Measurements from ENCODE around the gene B3GNT8.
"Not testable (repeated sequence)": the region's sequence is repeated elsewhere in the genome, so short reads cannot be mapped to it uniquely, and the experiment has no call there.

The B3GNT8 gene

GRCh38 chr19:41397086-41398049 lies 29.8 kb downstream of the B3GNT8 start, which contains the start of the genes BCKDHA and EXOSC5:
Gene BCKDHA (plus strand): TSS chr19:41397818. CDS start chr19:41397828, 10 bp downstream.
Gene EXOSC5 (minus strand): TSS chr19:41397359. CDS start chr19:41397328, 31 bp downstream.
- in situ Hi-C loops (cut with MboI; ENCODE audit: low sequenced_read_pairs) = no loop called here

- in situ Hi-C loops (cut with MboI; ENCODE audit: low sequenced_read_pairs) = no loop called here
These were observed 31.8 kb downstream of the B3GNT8 start for GRCh38 chr19:41395355-41395754.

DNA sequence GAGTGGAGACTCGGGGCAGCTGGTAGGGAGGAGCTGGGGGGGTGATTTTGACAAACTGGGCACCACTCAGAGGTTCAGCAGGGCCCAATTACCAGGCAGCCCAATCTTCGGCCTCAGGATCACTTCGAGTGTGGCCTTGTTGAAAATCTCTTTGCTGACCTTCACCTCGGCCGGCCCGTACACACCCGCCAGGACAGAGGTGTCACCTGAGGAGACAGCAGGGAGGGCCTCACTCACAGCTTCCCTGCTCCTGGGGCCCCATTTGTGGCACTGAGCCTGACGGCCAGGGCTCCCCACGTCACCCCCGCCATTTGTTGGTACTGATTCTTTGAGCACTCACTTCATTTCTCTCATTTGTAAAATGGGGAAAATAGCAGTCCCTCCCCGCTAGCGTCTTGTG lies 34.4 kb downstream of the B3GNT8 start:
- in situ Hi-C loops (cut with MboI; ENCODE audit: low sequenced_read_pairs) = no loop called here

DNA sequence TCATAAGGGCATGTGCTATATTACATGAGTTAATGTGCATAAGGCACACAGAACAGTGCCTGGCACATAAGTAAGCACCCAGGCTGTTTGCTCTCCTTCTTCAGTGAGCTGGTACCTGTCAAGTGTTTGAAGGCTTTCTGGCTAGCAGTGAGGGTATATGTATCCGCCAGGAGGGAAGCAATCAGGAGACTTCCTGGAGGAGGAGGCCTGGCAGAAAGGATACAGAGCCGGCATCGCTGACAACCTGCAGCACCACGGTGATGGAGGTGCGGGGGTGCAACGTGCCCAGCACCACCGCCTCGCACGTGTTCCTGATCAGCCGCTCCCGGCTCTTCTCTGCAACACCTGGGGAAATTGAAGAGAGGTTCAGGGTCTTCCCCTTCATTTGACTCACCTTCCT lies 35.6 kb downstream of the B3GNT8 start:
- in situ Hi-C loops (cut with MboI; ENCODE audit: low sequenced_read_pairs) = no loop called here

GRCh38 chr19:41386442-41386841 lies 40.7 kb downstream of the B3GNT8 start:
- in situ Hi-C loops (cut with MboI; ENCODE audit: low sequenced_read_pairs) = no loop called here

- in situ Hi-C loops (cut with MboI; ENCODE audit: low sequenced_read_pairs) = no loop called here
These were observed 42.8 kb downstream of the B3GNT8 start for GRCh38 chr19:41384351-41384750.

- in situ Hi-C loops (cut with MboI; ENCODE audit: low sequenced_read_pairs) = not testable (repeated sequence)
These were observed 45.6 kb downstream of the B3GNT8 start for GRCh38 chr19:41381536-41381935.

DNA sequence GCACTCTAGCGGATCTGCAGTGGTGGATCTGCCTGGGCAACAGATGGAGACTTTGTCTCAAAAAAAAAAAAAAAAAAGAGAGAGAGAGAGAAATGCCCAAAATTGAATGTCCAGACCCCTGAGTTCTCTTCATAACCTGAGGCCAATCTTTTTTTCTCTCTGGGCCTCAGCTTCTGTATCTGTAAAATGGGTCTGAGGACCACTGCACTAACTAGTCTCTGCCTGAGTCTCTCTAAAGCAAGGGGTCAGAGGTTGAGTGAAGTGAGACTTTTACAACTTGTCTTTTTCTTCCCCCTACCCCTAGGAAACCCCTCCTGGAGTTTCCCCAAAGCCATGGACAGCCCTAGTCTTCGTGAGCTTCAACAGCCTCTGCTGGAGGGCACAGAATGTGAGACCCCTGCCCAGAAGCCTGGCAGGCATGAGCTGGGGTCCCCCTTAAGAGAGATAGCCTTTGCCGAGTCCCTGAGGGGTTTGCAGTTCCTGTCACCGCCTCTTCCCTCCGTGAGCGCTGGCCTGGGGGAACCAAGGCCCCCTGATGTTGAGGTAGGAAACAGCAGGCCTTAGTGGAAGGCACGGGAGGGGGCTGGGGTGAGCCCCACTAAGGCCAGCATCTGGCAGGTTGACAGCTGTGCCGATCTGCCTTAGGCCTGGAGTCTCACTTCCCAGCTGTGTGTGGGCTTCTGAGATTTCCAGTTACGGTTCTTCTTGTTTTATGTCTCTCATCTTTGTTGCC lies 49.0 kb downstream of the B3GNT8 start:
- in situ Hi-C loops (cut with MboI; ENCODE audit: low sequenced_read_pairs) = no loop called here

- in situ Hi-C loops (cut with MboI; ENCODE audit: low sequenced_read_pairs) = no loop called here
These were observed 50.2 kb downstream of the B3GNT8 start for GRCh38 chr19:41376998-41377365.

DNA sequence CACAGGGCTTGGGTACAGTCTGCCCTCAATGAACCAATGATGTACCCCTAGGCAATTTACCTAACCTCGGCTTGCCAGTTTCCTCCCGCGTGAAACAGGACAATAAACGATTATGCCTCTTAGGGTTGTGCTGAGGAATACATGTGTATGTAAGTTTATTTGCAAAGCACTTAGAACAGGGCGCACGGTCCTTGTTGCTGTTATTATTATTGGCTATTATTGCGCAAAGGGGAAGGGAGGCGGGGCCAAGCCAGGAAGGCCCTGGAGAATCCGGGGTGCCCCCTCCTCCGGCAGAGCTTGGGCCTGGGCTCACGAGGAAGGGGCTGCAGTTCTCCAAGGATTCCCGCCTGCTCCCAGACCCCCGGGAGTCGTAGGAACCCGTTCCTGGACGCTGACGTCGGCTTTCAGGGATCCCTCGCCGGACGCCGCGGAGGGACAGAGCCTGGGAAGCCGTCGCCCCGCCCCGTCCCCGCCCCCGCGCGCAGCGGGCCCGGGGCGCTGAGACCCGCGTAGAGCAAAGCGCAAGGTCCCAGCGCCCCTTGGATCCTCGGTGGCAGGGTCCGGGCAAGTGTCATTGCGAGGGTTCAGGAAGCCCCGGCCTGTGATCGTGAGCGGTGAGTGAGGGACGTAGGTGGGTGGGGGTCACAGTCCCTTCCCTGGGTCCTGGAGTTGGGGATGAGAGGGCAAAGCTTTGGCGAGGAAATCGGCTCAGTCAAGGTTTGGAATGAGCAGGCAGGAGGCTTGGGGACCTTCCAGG lies 50.8 kb downstream of the B3GNT8 start, which contains the start of gene TMEM91:
Gene TMEM91, plus strand, starts transcription at position 293 of the 757 bp plus-strand sequence. CDS start 1,777 bp downstream, outside the sequence.
- in situ Hi-C loops (cut with MboI; ENCODE audit: low sequenced_read_pairs) = no loop called here

Data from HL-60/S4 treated with phorbol 12-myristate 13-acetate at 8.2 ng/mL for 4 days and 3 days (cell line).